NCI-H510A treated with DMSO at 0.1 percent for 48 hours (cell line): ENCODE data around the gene ATXN7L1.
"Not testable (repeated sequence)": the region's sequence is repeated elsewhere in the genome, so short reads cannot be mapped to it uniquely, and the experiment has no call there.

Source experiments
- DNase-seq: peaks from one replicate; lab custom pipeline; 2025; lab: John Stamatoyannopoulos, UW

ATXN7L1 gene

DNA sequence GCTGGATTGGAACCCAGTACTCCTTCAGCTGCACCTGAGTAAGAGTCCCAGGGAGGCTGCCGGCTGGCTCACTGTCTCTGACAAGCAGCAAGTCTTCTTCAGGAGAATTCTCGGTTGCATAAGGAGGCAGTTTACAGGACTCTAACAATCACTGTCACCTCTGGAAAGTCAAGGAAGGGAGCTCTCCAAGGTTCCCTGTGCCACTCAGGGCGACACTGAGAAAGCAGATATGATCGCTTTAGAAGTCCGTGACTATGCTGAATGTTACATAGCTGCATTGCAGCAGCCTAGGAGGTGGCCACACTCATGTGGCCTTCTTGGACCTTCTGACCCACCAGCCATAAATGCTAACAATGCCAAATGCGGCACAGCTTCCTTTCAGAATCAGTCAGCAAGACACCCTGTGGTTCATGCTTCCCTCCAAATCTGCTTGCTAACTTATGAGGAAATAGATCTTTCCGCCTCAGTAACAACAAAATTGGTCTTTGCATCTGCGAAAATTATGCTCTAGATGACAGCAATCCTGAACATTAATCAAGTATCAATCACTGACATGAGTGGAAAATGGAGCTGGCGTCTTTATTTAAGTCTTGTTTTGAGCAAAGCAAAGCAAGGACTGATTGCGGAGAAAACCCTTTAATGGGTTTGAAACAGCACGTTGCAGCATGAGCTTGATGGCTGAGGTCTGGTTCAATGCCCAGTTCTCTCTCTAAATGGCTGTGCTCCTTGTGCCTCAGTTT, 132.9 kb downstream of the ATXN7L1 start:
- DNase-seq: no peak

DNA sequence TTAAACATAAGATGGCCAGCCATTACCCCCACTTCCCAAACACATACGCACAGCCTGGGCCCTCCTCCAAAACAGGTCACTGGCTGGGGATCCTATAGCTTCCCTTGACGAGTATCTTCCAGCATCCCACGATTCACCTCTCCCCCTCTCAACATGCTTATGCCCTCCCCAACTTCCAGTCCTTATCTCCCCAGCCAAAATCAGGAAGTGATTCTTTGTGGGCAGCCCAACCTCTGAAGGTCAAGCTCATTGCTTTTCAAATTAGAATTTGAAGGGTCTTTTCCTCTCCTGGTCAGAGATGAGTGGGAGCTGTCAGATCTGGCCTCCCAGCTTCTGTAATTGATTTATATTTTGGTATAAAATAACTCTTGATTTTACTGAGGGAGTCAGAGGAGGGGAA, 133.6 kb downstream of the ATXN7L1 start:
- no peak for DNase-seq

- no peak for DNase-seq
Measured at GRCh38 chr7:105741982-105742381, 134.4 kb downstream of the ATXN7L1 start.

GRCh38 chr7:105738133-105738532, 138.3 kb downstream of the ATXN7L1 start:
- DNase-seq: no peak

- DNase-seq: peak; percentile 3
Measured at GRCh38 chr7:105734233-105734632, 142.2 kb downstream of the ATXN7L1 start.

GRCh38 chr7:105731042-105731441, 145.4 kb downstream of the ATXN7L1 start:
- no peak for DNase-seq

DNA sequence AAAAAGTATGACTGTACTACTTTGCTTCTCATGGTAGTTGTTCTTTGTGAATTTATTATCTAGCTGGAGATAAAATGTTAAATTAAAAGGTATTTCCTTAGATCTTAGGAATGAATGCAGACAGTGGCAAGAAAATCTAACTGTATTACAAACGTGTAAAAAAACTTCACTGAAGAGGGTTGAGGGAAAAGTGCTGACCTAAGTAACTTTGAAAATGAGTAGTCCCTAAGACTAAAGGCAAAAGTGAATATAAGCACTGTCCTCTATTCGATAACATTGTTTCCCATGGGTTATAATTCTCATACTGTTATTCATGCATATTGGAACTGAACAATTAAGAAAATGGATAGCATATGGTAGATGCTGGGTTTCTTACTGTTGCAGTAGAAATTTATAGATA, 148.4 kb downstream of the ATXN7L1 start:
- DNase-seq: no peak

DNA sequence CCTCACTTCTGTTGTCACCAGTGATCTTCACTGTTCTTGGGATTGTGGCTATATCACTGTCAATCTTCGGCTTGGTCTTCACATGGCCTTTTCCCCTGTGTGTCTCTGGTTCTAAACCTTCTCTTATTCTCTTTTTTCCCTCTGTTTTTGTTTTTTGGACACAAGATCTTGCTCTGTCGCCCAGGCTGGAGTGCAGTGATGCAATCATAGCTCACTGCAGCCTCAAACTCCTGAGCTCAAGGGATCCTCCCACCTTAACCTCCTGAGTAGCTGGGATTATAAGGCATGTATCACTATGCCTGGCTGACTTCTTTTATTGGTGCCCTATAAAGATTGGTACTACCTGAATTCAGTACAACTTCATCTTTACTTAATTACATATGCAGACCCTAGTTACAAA, 151.7 kb downstream of the ATXN7L1 start:
- no peak for DNase-seq

- DNase-seq: peak; percentile 35
Measured at GRCh38 chr7:105723572-105723971, 152.8 kb downstream of the ATXN7L1 start.

DNA sequence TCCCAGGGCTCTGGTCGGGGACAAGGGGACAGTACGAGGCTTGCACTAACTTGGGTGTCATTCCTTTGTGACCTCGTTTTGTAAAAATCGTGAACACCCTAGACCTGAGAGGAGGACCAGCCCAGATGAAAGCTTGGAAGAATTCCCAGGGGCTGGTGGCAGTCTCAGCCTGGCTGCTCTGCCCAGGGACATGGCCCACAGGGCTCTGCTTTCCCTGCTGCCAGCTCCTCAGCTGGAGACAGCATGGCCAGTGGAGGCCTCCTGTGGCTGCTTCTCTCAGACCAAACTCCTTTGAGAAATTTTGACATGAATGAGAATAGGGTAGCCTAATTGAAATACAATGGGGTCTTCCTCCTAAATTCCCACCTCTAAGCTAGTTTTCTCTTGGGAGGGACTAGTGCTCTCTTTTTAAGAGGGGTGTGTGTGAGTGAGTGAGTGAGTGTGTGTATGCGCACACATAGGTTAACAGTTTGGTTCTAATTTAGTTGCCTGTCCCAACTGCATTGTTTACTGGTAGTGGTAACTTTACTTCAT, 154.8 kb downstream of the ATXN7L1 start:
- DNase-seq: no peak

- no peak for DNase-seq
Measured at GRCh38 chr7:105719919-105720318, 156.5 kb downstream of the ATXN7L1 start.

DNA sequence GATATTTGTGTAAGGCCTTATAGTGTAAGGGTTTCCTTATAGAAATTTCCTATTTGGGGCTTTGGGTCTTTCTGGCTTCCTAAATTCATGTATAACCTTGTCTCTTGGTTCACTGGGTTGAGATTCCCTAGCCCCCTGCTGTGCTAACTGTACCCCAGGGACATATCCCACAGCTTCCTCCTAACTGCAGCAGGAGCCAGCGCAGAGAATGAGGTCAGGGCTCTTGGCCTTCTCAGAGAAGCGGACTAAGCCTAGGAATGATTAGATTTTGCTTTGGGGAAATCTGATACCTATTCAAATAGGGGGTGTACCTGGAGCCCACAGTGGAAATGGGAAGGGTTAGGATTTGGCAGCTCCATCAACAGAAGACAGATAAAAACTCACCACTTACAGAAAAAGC, 157.0 kb downstream of the ATXN7L1 start:
- no peak for DNase-seq

GRCh38 chr7:105718511-105718925, 157.9 kb downstream of the ATXN7L1 start:
- DNase-seq: no peak

- DNase-seq: no peak
Measured at GRCh38 chr7:105715528-105715927, 160.9 kb downstream of the ATXN7L1 start.

- DNase-seq: no peak
Measured at GRCh38 chr7:105713488-105714465, 162.6 kb downstream of the ATXN7L1 start.

DNA sequence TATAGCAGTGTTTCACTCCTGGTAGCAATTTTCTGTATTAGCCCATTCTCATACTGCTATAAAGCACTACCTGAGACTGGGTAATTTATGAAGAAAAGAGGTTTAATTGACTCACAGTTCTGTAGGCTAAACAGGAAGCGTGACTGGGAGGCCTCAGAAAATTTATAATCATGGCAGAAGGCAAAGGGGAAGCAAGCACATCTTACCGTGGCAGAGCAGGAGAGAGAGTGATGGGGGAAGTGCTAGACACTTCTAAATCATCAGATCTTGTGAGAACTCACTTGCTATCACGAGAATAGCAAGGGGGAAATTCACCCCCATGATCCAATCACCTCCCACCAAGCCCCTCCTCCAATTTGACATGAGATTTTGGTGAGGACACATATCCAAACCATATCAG, 163.5 kb downstream of the ATXN7L1 start:
- DNase-seq: no peak

- DNase-seq: no peak
Measured at GRCh38 chr7:105711726-105712402, 164.5 kb downstream of the ATXN7L1 start.

GRCh38 chr7:105710720-105711119, 165.7 kb downstream of the ATXN7L1 start:
- DNase-seq: not testable (repeated sequence)

- no peak for DNase-seq
Measured at GRCh38 chr7:105708763-105709080, 167.7 kb downstream of the ATXN7L1 start.

DNA sequence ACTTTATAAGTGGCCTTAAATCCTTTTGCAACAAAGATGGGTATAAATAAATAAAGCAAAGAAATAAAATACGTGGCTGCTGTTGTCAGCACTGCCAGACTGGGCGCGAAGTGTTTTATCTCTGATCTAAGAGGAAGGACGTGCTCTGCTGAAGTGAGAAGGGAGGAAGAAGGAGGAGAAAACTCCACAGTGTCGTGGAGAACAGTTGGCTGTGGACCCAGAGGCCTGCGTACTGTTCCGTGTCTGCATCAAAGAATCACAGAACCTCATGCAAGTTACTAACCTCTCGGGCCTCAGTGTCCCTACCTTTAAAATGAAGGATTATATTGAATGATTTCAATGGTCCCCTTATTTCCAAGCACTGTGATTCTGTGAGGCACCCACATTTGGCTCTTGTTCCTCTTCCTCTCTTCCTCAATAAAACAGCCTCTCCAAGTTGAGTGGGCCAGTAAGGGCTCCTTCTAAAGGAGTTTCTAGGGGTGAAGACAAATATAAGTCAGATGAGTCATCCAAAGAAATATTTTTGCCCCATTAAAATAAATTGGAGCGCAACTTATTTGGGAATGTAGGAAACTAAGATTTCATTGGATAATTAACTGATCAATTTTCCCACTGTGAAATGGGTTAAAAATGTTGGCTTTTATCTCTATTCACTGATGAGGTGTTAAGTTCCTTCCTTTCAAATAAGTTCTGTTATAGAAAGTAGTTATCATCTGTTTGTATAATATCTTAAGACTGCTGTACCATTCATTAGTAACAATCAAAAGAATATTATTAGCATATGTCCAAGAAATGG, 168.2 kb downstream of the ATXN7L1 start:
- DNase-seq: no peak

DNA sequence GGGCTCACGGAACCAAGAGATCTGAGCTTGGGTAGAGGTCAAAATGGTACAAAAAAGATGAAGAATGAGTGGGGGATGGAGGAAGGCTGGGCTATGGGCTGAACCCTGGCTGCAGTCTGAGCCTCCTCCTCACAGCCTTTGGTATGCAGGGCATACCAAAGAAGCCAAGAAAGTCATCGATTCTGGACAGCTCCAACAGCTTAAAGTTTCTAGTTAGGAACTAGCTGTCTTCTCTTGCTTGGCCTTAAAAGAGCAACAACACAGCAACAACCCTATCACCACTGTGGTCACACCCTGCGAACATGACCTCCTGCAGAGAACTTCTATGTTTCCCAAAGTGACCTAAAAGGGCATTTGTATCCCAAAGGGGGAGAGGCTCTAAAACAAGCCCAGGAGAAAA, 169.0 kb downstream of the ATXN7L1 start:
- no peak for DNase-seq

GRCh38 chr7:105705427-105705826, 171.0 kb downstream of the ATXN7L1 start:
- DNase-seq: no peak
